Left forelimb (tissue), 1 donor: ENCODE results near the gene ZNF423.

ENCODE experiments used
- DNase-seq: peaks from one replicate; pipeline ENCODE4 v3.0.0-alpha.2; 2018; ENCODE audit warnings: low spot score

The ZNF423 gene

DNA sequence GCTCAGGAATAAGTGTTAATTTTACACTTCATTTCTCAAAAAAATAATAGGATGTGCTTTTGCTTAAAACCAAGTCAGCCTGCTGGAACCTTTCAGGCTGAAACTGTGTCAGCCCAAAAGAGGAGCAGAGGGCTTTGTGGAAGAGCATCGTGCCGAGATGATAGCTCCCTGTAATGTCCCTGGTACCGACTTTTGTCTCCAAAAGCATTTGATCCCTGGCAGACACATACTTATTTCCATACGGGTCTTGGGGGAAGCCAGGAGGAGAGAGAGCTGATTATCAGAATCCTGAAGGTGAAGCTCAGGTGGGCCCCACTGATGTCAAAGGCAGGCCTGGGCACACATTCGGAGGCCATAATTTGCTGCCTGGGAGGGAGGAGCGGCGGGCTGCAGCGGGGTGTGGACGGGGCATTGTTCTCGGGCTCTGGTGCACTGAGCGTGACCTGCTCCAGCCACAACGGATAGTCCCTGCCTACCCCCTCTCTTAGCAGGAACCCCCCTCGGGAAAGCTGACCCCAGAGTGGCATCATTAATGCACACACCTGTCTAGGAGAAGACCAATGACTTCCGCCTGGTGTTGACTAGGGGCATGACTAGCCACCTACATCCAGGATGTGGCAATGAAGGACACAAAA is 326.4 kb downstream of the ZNF423 start:
- no peak for DNase-seq

GRCh38 chr16:49528866-49529288 is 327.0 kb downstream of the ZNF423 start:
- DNase-seq, result no peak

DNA sequence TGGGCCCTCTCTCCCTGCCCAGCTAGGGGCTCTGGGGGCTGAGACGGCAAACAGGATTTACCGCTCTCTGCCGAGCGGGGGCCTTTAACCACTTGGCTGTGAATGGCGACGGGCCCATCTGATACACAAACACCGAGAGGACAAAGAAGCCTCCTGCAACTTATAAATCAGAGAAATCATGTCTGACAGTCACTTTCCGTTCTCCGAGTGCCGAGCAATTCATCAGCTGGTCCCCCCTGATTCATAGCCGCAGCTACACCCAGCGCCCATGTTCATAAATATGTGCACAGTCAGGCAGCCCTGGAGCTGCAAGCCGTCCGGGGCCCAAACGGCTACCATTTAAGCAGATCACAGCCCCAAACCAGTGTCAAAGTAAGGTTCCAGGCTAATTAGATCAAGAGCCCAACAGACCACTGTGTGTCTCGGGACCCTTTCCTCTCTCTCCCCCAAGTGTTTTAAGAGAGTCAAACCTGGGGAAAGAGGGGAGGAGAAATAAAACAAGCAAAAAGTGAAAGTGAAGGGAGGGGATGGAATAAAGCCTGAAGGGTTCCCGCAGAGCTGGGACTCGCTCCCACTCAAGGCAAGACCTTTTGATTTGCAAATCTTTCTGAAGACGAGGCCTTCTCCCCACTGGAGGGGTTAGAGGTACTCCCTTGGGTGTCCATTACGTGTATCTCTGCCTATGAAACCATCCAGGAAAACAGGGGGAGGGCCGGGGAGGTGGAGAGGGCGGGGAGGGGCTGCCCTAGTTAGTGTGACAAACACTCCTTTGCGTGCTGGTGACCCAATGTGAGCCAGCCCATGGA is 327.6 kb downstream of the ZNF423 start:
- no peak for DNase-seq

DNA sequence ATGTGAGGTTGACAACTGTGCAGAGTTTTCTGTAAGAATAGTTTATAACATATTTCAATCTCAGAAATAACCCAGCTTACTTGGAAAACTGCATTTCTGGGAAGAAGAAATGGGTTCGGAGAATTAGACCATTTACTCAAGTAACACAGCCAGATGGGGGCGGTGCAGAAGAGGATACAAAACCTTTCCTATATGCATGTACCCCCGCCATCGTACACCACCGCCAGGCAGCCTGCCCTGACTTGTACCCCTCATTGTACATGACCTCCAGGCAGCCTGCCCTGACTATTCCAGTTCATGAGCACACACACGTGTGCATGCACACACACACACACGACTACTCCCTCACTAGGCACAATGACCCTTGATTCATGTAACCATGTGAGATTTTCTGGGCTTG is 328.3 kb downstream of the ZNF423 start:
- DNase-seq, result no peak

GRCh38 chr16:49526860-49527365 is 329.0 kb downstream of the ZNF423 start:
- DNase-seq, result no peak

GRCh38 chr16:49524947-49525315 is 331.0 kb downstream of the ZNF423 start:
- no peak for DNase-seq

DNA sequence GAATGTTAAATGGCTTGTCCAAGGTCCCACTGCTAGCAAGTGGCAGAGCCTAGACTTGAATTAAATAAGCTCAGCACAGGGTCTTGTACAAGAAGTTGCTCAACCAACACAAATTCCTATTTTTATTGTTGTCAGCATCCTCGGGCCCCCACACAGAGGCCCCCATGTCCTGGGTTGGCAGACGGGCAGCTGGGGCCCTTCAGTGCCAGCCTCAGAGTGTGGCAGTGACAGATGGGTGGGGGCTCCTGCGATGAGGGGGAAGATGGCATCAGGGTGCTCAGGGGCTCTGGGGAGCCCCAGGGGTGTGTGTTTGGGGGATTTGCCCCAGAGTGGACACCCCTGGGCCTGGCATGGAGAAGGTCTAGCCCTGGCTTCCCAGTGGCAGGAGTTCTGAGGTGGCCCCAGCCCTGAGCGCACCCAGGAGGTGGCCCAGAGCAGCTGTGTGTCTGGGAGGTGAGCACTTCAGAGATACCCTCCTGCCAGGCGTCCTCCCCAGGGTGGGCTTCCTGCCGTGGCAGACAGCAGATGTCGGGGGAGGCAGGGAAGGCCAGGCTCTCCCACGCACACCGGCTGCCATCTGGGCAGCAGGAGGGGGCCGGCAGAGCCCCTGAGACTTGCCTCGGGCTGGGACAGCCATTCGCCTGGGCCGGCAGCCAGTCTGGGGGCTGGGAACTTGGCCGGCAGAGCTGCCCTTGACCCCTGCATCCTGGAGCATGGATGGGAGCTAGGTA is 331.5 kb downstream of the ZNF423 start:
- DNase-seq, result no peak

- no peak for DNase-seq
Measured at GRCh38 chr16:49523435-49524159, 332.3 kb downstream of the ZNF423 start.

DNA sequence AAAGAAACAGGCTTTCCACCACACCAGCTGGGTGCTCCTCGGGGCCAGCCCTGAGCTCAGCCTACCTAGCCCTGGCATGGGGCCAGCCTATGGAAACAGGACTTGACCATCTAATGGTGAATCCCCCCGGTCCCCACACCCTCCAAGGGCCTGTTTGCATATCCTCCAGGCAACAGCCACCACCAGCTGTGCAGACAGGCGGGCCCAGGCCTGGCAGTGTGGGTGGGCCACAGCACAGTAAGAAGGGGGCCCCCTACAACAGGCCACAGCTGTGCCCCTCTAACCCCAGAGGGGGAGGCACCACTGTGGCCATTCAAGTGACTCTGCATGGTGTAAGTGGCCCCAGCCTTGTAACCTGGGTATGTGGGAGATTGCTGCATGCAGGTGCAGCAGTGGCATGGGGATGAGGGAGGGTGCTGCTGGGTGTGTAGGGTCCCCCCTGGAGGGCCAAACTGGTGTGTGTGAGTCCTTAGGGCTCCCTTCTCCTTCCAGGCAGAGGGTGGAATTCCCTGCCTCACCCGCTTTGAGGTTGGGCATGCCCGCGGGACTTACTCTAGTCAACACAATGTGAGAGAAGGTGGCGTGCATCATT is 334.1 kb downstream of the ZNF423 start:
- no peak for DNase-seq

DNA sequence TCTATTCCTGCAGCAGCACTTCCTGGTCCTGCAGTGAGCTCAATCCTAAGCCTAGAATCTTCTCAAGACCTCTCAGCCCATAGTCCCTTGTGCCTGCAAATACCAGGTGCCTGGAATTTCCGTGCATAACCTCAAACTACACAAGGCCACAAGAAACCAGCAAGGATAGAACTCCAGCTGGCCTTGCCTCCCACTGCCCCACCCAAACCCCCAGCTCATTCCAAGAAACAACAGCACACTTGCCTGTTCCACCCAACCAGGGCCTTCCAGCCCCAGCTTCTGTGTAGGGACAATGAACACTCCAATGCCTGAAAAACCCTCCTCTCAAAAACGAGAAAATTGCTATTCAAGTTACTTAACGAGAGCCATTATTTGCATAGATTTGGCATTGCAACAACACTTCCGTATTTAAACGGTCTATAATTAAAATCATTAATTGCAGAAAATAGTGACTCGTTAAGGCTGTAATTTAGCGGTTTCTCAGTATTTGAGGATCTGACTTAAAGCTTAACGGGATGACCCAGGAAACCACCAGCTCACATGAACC is 335.3 kb downstream of the ZNF423 start:
- no peak for DNase-seq

DNA sequence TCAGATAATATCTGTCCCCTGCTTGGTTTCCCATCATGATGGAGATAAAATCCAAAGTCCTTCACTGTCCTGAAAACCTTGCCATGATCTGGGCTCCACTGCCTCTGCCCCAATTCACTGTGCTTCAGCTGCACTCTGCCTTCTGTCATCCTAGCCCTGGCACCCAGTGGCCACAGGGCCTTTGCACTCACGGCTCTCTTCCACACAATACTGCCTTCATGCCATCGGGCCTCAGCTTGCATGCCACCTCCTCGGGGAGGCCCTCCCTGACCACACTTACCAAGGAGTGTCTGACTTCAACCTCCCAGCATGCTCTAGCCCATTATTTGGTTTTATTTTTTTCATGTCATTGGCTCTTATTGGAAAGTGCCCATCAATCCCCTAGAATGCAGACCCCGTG is 336.2 kb downstream of the ZNF423 start:
- no peak for DNase-seq

DNA sequence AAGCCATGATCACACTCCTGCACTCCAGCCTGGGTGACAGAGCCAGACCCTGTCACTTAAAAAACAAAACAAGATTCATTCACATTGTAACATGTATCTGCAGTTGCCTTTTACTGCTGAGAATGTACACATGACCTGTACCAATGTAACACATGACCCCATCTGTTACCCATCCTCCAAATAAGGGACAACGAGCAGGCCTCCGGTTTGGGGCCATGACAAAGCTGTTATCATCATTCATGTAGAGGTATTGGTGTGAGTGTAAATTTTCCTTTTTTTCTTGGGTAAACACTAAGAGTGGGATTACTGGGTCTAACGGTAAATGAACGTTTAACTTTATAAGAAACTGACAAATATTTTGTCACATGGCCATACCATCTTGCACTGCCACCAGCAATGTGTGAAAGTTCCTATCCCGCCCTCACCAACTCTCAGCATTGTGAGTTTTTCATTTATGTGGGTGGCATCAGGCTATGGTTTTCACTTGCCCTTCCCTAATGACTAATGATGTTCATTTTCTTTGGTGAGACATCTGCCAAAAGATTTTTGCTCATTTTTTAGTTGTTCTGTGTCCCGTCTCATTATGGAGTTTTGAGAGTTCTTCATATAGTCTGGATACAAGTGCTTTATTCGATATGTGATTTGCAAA is 336.8 kb downstream of the ZNF423 start:
- DNase-seq, result no peak

DNA sequence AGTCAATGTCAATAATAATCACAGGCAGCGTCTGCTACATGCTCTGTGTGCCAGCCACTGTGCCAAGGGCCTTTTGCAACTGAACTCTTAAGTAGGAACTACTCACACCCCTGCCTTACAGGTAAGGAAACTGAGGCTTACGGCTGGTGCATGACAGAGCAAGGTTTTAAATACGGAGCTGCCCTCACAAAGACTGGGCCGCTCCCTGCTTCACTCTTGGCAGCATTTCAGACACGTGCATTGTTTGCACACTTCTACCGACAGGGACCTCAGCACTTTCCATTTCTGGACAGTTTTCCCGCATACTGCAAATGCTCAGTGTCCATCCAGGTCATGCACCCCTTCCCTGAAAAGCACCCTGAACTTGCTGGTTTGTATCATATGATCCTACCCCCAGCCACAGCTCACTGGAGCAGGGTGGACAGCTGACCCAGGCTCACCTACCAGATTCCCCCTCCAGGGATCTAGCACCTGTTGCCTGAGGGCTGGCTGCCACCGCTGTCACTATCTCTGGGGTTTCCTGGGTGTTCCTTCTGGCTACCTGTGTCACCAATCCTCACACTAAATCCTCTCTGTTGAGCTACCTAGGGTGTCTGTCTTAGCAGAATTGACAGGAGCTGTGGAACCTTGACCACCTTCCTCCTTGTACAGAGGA is 339.4 kb downstream of the ZNF423 start:
- DNase-seq, result no peak

GRCh38 chr16:49515861-49516260 is 340.1 kb downstream of the ZNF423 start:
- no peak for DNase-seq

- DNase-seq, result no peak
Measured at GRCh38 chr16:49515016-49515565, 340.8 kb downstream of the ZNF423 start.

DNA sequence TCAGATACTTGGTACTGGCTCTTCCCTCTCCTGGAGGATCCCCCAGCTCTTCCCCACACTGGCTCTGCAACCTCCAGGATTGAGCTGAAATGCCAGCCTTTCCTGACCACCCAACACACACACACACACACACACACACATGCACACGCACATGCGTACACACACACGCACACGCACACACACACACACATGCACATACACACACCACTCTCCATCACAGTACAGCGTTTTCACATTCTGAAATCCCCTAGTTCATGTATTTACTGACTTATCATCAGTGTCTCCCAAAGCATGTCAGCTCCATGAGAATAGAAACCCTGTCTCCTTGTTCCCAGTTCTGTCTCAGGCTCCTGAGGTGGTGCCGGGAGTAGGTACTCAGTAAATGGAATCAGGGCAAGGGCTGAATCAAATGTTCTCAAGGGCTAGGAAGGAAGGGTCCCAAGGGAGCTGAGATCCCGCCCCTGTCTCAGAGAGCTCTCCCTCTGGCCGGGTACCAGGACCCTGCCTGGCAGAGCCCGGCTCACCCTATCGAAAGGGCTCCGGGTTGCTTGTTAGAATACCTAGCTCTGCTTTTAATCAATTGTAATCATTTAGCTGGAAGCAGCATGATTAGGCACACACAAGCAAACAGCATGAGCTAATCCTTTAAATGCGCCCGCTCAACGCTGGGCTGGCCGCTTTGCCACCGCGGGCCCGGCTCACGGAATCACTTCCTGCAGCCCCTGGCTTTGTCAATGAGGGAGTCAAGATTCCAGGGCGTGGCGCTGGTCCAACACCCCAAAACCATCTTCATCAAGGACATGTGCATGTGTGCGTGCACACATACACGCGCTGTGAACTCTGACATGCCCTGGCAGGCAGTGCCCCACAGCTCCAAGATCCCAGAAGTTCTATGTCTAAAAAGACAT is 341.6 kb downstream of the ZNF423 start:
- DNase-seq, result no peak

DNA sequence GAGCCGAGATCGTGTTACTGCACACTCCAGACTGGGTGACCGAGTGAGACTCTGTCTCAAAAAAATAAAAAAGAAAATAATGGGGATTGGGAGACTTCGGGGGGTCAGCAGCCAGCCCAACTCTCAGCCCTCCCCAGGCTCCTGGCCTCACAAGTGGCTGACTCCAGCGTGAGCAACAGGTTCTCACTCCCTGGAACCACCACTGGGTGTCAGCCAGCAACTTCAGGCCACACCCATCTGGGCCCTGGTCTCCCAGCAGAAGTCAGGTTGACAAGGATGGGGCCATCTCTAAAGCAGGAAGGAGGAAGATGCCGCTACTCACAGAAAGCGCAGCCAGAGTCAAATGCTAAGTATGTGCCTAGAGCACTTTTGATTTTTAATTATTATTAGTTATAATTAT is 342.9 kb downstream of the ZNF423 start:
- no peak for DNase-seq

DNA sequence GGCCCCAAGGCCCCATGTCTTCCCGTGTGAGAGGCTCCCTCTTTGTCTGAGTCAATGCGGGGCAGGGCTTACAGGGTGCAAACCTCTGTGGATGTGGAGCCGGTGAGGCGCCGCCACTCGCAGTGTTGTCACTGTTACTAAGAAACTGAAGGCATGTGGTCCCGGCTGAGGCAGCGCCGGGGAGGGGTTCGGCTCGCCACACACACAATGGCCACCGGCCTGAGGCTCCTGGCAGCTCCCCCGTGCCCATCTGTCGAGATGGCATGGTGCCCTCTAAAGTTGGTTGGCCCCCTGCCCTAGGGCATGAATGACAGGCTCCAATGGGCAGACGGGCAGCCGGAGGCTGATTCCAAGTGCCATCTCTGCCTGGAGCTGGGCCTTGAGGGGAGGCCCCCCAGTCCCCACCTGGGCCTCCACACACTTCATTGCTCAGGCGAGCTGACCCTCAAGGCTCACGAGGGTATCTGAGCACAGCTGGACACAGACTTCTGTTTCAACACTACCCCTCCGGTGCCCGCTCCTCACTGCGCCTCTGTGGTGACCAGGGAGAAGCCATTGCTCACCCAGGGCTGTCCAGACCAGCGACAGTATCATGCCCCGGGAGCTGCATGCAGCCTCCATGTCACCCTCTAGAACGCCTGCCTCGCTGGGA is 345.1 kb downstream of the ZNF423 start:
- DNase-seq, result peak; percentile 81

DNA sequence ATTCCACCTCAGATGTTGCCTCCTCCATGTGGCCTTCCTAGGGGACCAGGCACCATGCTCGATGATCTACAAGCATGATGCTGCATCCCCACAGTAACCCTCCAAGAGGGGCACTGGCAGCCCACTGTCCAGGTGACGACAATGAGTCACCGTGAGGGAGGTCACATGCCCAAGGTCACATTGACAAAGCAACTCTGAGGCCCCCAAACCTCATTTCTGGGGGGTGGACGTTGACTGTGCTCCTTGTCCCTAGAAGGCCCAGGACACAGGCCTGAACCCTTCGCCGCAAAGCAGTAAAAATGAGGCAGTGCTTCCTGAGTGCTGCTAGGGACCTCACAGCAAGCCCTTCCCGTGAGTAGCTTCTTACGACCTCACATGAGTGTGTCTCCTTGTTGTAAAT is 345.8 kb downstream of the ZNF423 start:
- DNase-seq, result no peak
